ENCODE data around the gene NCSTN.

DNA sequence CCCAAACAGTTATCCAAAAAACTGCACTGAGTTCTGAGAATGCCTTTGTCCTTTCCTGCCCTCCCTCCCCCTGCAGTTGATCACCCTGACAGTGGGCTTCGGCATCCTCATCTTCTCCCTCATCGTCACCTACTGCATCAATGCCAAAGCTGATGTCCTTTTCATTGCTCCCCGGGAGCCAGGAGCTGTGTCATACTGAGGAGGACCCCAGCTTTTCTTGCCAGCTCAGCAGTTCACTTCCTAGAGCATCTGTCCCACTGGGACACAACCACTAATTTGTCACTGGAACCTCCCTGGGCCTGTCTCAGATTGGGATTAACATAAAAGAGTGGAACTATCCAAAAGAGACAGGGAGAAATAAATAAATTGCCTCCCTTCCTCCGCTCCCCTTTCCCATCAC, 14.9 kb downstream of the NCSTN start:
- TF ChIP-seq POLR2A (IDR thresholded peaks at IDR 0.05) (no peak), POLR2AphosphoS5 (IDR thresholded peaks at IDR 0.05) (no peak), EP300 (IDR thresholded peaks at IDR 0.05; ENCODE audit: low read depth) (no peak)
- TF ChIP-seq, protein P1, sequence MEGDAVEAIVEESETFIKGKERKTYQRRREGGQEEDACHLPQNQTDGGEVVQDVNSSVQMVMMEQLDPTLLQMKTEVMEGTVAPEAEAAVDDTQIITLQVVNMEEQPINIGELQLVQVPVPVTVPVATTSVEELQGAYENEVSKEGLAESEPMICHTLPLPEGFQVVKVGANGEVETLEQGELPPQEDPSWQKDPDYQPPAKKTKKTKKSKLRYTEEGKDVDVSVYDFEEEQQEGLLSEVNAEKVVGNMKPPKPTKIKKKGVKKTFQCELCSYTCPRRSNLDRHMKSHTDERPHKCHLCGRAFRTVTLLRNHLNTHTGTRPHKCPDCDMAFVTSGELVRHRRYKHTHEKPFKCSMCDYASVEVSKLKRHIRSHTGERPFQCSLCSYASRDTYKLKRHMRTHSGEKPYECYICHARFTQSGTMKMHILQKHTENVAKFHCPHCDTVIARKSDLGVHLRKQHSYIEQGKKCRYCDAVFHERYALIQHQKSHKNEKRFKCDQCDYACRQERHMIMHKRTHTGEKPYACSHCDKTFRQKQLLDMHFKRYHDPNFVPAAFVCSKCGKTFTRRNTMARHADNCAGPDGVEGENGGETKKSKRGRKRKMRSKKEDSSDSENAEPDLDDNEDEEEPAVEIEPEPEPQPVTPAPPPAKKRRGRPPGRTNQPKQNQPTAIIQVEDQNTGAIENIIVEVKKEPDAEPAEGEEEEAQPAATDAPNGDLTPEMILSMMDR (IDR thresholded peaks at IDR 0.05), result no peak

Data from transverse colon (tissue), 4 donors.